Esophagus squamous epithelium (tissue), 5 donors: ENCODE results near the gene PLSCR3. TPM values are rescaled to one million over a fixed set of nuclear protein-coding genes. Genes with fewer than 3 reads are reported as not detected.

ENCODE experiments used
- DNase-seq: peaks from one replicate; lab custom pipeline; 2025; lab: John Stamatoyannopoulos, UW
- H3K27ac ChIP-seq, 4 donors: fragments of 200-600 bp; sonication (generic); one replicate each; pipeline ENCODE4 v1.5.1; 2016 to 2019; ENCODE audit warnings: mild to moderate bottlenecking in 1 of 4
- H3K27me3 ChIP-seq, 4 donors: fragments of 200-600 bp; sonication (generic); 1 replicate in 3 of 4; 2 replicates in 1 of 4; pipeline versions ENCODE4 v1.5.1 to v1.6.0; 2017 to 2021; ENCODE audit warnings: antibody characterized with exemption in 1 of 4
- H3K36me3 ChIP-seq, 3 donors: fragments of 200-600 bp; sonication (generic); one replicate each; pipeline ENCODE4 v1.5.1; 2016 to 2019
- H3K4me1 ChIP-seq, 3 donors: fragments of 200-600 bp; sonication (generic); one replicate each; pipeline ENCODE4 v1.5.1; 2017 to 2019
- H3K4me3 ChIP-seq, 4 donors: fragments of 200-600 bp; sonication (generic); 1 replicate in 3 of 4; 2 replicates in 1 of 4; pipeline ENCODE4 v1.5.1; 2016 to 2019; ENCODE audit warnings: mild to moderate bottlenecking in 2 of 4, moderate library complexity in 1 of 4
- H3K9me3 ChIP-seq, 3 donors: fragments of 200-600 bp; sonication (generic); one replicate each; pipeline ENCODE4 v1.5.1; 2016 to 2019
- CTCF ChIP-seq, 6 experiments: fragments of 450-650 bp in 4 of 6; fragments of 200-600 bp in 2 of 6; sonication (generic) in 2 of 6; IDR thresholded peaks; one replicate each; pipeline ENCODE4 v1.5.1; 2016 to 2019; ENCODE audit warnings: antibody characterized with exemption in 6 of 6, mild to moderate bottlenecking in 4 of 6, moderate library complexity in 4 of 6
- POLR2A ChIP-seq, 4 donors: fragments of 450-650 bp; IDR thresholded peaks; one replicate each; pipeline ENCODE4 v1.6.1; 2017; ENCODE audit warnings: antibody characterized with exemption in 4 of 4, mild to moderate bottlenecking in 4 of 4, moderate library complexity in 3 of 4
- WGBS, 2 donors: methylation state at CpG; one replicate each; pipeline ENCODE4 v1.1.5; 2018; 5-methylcytosine and 5-hydroxymethylcytosine counted together
- intact Hi-C: fragments of 100-400 bp; cut with DNase I; formaldehyde crosslinking; loops from one replicate; pipeline ENCODE4 v1.15.0; 2022
- total RNA-seq, 4 donors: library from RNA; depleted of rRNA; stranded (reverse); fragments of >200 nt; gene quantifications; one replicate each; pipeline ENCODE4 v1.1.0, GENCODE V29; 2016
- donor health status: DM: yes; HTN: yes; CAD: no.

PLSCR3 gene
- total RNA-seq, 4 donors from 2014 or later = 18.6 to 33.5 (median 24.7) TPM

GRCh38 chr17:7391307-7391706, 3.0 kb downstream of the PLSCR3 start:
- Histone ChIP-seq H3K27ac (peak overlapping the region in 1 of 4 donors; percentile 54), H3K9me3 (no peaks in the 10 kb centered on the region), H3K36me3 (peaks cover 23 to 70% (median 25%) of the 10 kb centered on the region in 3 donors), H3K27me3 (no peaks in the 10 kb centered on the region), H3K4me3 (no peak overlapping the region), H3K4me1 (peaks cover 11 to 32% (median 17%) of the 10 kb centered on the region in 3 donors)
- intact Hi-C loops = no loop called here
- 41 to 53% methylated on average over 2 of the region's 2 CpGs for WGBS, 2 donors
- TF ChIP-seq CTCF (IDR thresholded peaks at IDR 0.05) (no peak), POLR2A (IDR thresholded peaks at IDR 0.05) (no peak)
- no peak for DNase-seq

- H3K27ac ChIP-seq = no peak overlapping the region
- 78 to 81% methylated on average over 12 to 17 of the region's 19 CpGs for WGBS, 2 donors
- no peak for TF ChIP-seq POLR2A (IDR thresholded peaks at IDR 0.05)
- TF ChIP-seq CTCF (IDR thresholded peaks at IDR 0.05) = no peak
- no peak for DNase-seq
- H3K9me3 ChIP-seq = no peaks in the 10 kb centered on the region
- no peaks in the 10 kb centered on the region for H3K27me3 ChIP-seq
- H3K36me3 ChIP-seq = peaks cover 23 to 81% (median 25%) of the 10 kb centered on the region in 3 donors
- intact Hi-C loops = no loop called here
- H3K4me3 ChIP-seq = no peak overlapping the region
- H3K4me1 ChIP-seq = peaks cover 10 to 29% (median 14%) of the 10 kb centered on the region in 3 donors
Measured at GRCh38 chr17:7389924-7390910, 4.1 kb downstream of the PLSCR3 start.

GRCh38 chr17:7388856-7389255, 5.5 kb downstream of the PLSCR3 start:
- Histone ChIP-seq H3K4me3 (no peak overlapping the region), H3K36me3 (peaks cover 23 to 95% (median 25%) of the 10 kb centered on the region in 3 donors), H3K9me3 (no peaks in the 10 kb centered on the region), H3K27me3 (no peaks in the 10 kb centered on the region), H3K27ac (no peak overlapping the region), H3K4me1 (peaks cover 10 to 30% (median 13%) of the 10 kb centered on the region in 3 donors)
- intact Hi-C loops = no loop called here
- TF ChIP-seq POLR2A (IDR thresholded peaks at IDR 0.05) = no peak
- TF ChIP-seq CTCF (IDR thresholded peaks at IDR 0.05) = no peak
- DNase-seq = no peak
- 89% methylated on average over 3 of the region's 10 CpGs; no CpG with 5 or more reads in 1 of the 2 donors for WGBS, 2 donors

- no peak for DNase-seq
- Histone ChIP-seq H3K27me3 (peaks cover 0 to 5% (median 0%) of the 10 kb centered on the region in 4 donors), H3K27ac (peak overlapping the region in 3 of 4 donors; percentile 52 to 71 (median 66)), H3K36me3 (peaks cover 15 to 68% (median 19%) of the 10 kb centered on the region in 3 donors), H3K9me3 (no peaks in the 10 kb centered on the region), H3K4me3 (peak overlapping the region; percentile 1 to 61 (median 38)), H3K4me1 (peaks cover 20 to 53% (median 31%) of the 10 kb centered on the region in 3 donors)
- intact Hi-C loops = no loop called here
- no peak for TF ChIP-seq CTCF (IDR thresholded peaks at IDR 0.05)
- no peak for TF ChIP-seq POLR2A (IDR thresholded peaks at IDR 0.05)
- WGBS, 2 donors = 62 to 92% methylated on average over 7 to 10 of the region's 23 CpGs
Measured at GRCh38 chr17:7384489-7385081, 9.7 kb downstream of the PLSCR3 start.
